ENCODE data around the gene COL13A1.
A peak's percentile ranks its signal among the peaks of the same experiment; 100 is the strongest.

Gene COL13A1

DNA sequence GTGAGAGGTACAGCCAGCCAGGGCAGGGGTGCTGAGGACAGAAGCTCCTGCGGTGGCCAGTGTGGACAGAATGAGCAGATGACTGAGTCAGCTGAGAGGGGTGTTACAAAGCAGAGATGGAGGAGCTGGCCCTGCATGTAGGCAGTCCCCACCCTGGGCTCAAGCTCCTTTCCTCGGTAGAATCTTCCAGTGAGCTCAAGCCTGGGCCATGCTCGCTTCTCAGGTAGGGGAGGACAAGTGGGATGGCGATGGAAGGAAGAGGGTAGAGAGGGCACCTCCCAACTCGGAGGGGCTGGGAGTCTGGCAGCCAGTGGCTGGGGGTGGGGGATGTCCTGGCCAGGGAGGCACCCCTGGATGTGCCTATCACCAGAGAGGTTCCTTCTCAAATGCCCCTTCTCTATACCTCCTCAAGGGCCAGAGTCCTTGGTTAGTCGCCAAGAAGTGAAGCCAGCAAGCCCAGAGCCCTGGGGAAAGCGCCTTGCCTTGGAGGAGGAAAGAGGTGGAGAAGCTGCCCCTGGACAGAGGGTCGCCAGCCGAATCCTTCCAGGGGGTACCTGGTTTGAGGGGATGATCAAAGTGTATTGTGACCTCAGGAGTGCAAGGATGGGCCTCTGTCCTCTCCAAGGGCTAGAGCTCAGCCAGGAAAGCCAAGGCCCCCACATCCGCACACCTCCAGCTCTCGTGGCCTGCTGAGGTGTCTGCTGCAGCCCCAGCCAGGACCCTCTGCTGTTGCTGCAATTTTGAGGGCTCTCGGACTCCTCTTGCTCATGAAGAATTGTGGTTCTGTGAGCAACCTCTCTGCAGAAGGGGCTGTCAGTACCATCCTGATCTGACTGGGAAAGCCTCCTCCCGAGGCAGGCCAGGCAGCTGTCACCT lies 162.4 kb downstream of the COL13A1 start:
- DNase-seq (ENCODE audit: low spot score), result no peak

DNA sequence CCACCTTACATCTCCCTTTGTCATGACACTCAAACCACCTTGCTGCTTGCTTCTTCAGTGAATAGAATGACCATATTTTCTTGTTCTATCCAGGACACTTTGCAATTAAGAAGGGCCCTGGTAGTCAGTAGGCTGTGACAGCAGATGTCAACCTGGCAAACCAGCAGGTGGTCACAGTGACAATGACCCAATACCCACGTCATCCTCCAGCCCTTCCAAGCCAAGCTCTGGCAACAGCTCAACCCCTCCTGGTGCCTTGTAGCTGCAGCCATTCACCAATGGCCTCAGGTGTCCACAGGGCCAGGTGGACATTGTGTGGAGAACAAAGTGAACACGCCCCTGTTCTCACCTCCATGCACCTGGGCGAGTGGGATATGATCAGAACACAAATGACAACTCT lies 163.4 kb downstream of the COL13A1 start:
- peak; percentile 89 for DNase-seq (ENCODE audit: low spot score)

DNA sequence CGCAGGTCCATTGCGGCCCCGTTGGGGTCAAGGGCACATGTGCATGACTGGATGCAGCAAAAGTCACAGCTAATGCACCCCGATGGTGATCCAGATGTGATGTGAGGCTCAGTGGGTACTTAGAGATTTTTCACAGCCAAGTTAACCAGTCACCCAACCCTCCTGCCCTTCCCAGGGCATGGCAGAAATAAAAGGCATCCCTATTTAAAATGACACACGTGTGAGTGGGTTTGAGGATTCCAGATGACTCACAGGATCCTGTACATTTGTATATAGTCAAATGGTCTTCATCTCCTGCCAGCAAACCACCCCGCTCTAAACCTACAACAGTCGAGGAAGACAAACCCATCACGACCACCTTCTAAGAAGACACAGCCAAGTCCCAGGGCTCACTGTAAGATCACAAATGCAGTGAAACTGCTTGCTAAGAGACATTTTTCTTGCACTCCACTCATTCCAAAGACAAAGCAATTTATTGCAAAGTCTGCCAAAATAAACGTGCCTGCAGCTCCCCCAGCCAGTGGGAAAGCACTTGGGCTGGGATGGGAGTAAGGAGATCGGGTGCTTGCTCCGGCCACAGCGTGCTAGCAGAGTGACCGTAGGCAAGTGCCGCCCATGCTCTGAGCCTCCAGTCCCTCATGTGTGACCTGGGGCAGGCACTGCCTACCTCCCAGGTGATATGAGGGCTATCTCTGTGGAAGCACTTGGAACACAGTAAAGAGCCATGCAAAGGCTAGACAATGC lies 164.4 kb downstream of the COL13A1 start:
- DNase-seq (ENCODE audit: low spot score), result no peak

DNA sequence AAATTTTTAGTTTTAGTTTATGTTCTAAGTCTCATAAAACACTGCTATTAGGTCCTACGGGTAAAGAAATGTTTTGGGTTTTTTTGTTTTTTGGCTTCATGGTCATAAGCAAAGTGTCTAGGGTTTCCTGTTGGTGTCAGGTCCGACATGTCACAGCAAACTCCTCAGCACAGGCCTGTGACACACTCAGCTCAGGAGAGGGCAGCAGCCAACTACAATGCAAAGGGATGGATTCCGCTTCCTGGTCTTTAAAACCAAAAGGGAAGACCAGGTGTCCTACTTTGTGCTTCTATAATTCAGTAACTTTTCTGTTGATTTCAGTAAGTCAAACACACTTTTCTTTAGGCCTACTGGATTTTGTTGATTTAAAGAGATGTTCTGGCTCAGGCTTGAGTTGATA lies 167.1 kb downstream of the COL13A1 start:
- peak; percentile 56 for DNase-seq (ENCODE audit: low spot score)

DNA sequence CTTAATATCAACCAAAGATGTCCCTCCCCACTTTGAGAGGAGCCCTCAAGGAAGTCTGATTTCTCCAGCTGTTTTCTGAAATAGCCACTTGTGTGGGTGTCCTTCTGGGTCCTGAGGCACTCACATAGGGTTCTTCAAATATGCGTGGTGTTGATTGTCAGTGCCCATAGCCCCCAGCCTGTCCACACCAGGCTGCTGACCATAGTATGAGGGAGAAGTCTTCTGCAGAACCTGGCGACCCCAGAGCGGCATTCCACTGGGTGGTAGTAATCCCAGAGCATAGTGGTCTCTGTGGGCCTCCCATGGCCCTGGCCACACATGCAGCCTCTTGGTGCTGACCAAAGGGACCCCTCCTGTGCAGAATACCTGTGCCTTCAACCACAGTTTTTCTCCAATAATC lies 168.3 kb downstream of the COL13A1 start:
- DNase-seq (ENCODE audit: low spot score), result no peak

DNA sequence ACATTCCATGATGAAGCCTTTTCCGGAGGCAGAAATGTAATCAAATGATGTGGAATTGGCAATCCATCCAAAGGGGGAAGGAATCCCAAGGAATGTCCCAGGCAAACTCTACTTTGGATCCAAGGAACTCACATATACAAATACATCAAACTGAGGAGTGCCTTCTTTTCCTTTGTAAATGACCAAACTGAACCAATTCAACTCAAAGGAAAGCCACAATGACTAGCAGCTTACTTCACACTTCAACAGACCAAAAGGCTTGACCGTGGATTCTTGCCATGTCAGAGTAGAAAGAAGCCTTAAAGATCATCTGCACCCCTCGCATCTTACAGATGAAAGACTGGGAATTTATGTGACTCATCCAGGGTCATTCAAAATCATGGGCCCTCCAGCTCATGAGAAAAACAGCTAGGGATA lies 171.3 kb downstream of the COL13A1 start:
- DNase-seq (ENCODE audit: low spot score), result no peak

DNA sequence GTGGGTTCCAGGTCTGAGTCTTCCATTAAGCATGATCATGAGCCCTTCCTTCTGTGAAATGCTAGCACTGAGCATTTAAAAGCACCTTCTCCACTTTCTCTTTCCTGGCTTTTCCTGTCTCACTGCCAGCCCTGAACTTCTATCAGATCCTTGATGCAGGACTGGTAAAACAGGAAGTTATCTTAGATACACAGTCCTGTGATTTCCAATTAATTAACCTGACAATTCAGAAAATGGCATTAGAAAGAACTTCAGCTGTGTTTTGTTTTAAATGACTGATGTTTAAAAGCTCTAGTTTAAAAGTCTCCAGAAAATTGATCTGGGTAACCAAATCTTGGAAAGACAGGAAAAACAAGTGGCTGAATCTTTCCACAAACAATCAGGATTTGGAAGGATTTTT lies 172.0 kb downstream of the COL13A1 start:
- no peak for DNase-seq (ENCODE audit: low spot score)

DNA sequence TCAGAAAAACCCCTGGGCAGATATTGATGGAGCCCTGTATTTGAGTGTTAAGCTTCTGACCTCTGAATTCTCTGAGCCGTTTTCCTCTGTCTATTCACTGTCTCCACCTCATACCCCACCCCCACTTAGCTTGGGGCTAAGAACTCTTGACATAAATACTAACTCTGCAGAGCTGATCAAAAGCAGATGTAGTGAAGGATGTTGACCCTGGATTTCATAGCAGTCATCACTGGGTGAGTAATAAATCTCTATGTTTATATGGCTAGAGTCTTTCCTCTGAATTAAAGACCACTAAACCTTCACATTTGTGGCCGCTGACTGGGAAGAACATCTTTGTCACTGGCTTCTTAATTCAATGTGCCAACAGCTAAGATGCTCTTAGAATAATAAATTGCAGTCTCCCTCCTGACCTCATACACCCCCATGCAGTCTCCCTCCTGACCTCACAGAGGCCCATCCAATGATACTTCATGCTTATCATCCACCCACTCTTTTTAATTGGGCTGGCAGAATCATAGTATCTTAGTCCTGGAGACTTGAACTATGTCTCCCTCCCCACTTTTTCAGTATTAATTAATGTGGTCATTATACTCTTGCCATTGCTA lies 172.9 kb downstream of the COL13A1 start:
- DNase-seq (ENCODE audit: low spot score), result no peak

DNA sequence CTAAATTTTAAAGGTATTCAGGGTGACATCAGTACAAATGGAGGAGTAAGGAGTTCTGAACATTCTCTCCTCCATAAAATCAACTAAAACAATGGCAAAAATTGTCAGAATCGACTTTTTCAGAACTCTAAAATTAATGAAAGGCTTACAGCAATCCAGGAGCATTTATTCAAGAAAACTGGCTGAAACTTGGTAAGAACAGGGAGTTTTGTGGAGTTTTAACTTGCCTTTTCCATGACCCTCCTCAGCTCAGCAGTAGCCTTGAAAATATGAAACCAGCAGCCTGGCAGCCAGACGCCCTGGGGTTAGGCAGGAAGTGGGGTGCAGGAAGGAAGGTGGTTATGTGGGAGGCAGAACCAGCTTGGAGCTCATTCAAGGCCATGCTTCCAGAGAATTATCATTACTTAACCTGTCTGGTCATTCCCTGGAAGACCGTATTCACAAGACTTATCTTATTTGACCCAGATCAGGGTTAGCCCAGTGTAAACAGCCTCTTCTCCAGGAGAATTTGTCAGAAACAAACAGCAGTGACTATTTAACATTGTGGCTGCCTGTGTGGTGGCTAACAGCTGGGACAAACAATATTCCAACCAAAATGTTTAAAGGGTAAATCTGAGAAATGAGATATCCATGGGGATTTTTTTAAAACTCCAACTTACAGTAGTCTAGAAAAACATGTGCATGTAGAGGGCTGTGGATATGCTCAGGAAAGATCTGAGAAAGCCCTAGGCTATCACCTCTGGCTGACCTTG lies 175.3 kb downstream of the COL13A1 start:
- no peak for DNase-seq (ENCODE audit: low spot score)

DNA sequence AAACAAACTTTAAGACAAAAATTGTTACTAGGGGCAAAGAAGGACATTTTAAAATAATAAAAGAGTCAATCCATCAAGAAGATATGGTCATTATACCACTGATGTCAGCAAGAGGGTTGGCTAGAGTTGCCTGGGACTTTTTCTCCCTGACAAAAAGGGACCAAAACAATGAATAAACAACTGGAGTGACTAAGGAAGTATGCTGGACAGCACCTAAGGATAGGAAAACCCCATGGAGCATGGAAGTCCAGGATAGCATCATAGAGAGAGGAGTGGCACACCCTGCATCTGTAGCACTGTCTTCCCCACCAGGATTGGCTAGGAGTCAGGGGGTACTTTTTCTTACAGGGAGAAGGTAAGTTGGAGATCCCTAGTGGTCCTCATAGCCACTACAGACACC lies 177.5 kb downstream of the COL13A1 start:
- no peak for DNase-seq (ENCODE audit: low spot score)

DNA sequence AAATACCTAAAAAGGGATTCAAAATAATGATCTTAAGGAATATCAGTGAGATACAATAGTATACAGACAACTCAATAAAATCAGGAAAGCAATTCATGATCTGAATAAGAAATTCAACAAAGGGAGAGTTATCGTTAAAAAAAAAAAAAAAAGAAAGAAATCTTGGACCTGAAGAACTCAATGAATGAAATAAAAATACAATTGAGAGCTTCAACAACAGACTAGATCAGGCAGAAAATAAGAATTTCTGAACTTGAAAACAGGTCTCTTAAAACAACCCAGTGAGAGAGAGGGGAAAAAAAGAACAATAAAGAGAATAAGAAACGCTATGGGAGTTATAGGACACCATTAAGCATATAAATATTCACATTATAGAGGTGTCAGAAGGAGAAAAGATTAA lies 179.0 kb downstream of the COL13A1 start:
- DNase-seq (ENCODE audit: low spot score), result no peak

DNA sequence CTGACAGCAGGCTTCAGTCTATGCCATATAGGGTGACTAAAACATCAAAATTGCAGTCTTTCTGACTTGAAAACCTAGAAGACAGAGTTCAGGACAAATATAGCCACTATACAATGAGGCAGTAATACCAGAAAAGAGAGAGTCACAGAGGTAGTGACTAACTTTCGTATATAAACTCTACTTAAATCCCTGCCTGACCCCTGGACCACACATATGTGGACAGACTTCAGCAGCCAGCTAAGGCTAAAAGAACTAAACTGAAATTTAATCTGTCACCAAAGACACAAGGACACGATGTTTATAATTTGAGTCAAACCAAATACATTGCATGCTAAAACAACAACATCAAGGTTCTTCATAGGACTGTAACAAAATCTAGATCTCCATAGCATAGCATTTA lies 186.4 kb downstream of the COL13A1 start:
- no peak for DNase-seq (ENCODE audit: low spot score)

DNA sequence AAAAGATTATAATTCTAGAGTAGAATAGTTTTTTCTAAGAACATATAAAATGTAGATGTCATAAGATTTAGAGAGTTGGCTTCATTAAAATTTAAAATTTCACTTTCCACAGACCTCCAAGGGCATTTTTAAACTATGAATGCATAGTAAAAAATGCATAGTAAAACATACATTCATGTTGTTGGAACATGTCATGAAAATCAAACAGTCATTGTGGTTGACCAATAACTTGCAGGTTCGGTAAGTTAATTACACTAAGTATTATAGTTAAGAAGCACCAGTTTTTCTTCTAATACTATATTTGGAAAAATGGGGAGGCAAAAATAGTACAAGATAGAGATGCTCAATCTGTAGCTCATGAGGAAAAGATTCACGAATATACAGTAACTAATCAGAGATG lies 189.4 kb downstream of the COL13A1 start:
- DNase-seq (ENCODE audit: low spot score), result no peak

DNA sequence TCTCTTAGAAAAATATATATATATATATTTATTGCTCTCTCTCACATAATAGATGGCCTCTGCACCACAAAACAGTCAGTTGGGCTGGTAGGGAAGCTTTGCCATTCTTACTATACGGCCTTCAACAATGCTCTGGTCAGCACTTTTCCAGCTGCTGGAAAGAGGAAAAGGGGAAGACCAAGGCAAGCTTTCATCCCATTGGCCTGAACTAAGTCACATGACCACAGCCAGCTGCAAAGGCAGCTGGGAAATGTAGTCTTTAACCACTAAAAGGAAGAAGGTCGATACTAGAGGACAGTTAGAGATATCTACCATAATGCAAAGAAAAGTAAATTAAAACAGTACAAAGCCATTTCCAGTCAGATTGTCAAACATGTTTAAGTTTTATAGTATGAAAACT lies 192.6 kb downstream of the COL13A1 start:
- peak; percentile 29 for DNase-seq (ENCODE audit: low spot score)

DNA sequence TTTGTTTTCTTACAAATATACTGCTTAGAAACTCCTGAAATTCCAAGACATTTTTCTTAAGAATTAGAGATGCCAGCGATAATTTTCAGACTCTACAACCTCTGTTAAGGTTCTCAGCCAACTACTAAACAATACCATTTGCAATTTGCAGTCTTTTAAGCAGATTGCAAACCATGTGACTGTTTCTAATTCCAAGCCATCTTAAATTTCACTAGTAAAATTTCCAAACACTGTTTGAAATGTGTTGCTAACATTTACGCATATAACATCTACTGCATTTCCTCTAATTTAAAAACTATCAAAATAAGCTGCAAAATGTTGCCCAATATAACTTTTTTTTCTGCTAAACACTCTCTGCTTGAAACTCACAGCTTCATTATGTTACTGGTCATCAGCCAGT lies 194.9 kb downstream of the COL13A1 start:
- DNase-seq (ENCODE audit: low spot score), result no peak

DNA sequence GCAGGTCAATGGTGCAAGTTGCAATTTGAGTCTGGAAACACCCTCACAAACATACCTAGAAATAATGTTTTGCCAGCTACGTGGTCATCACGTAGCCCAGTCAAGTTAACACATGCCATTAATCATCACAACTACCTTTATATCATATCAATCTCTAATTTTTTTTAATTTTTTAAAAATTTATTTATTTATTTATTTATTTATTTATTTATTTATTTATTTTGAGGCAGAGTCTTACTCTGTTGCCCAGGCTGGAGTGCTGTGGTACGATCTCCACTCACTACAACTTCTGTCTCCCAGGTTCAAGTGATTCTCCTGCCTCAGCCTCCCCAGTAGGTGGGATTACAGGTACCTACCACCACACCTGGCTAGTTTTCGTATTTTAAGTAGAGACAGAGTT lies 198.6 kb downstream of the COL13A1 start:
- DNase-seq (ENCODE audit: low spot score), result no peak

DNA sequence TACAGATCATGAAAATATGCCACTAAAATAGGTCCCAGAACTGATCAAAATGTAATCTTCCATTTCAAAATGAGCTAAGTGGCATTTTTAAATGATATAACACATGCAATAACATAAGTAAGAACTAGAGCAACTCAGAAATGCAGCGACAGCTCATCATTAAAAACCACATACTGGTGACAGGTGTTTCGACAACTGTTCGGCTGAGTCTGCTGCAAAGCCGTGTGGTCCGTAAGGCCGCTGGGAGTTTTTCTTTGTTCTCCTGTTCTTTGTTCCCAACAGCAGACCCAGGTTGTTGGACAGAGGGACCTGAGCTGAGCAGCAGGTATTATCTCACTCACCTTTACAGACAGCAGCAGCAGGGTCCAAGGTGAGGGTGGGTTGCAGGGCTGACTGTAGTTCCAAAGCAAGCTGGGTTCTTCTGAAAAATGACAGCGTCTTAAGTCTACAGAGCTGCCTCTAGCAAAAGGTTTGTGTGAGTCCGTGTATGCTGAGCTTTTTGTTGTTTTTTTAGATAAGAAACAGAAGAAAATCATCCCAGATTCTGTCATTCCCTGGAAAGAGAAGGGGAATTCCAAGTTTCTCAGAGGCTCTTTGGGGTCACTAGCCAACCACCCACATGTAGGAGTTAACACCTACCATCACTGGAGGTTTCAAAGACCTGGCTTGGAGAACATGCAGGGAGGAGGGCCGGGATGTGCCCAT lies 205.6 kb downstream of the COL13A1 start:
- no peak for DNase-seq (ENCODE audit: low spot score)

All from cerebellar cortex (tissue), 1 donor.